Stimulated activated CD4-positive, alpha-beta T cell treated with anti-CD3 and anti-CD28 coated beads, Interleukin-1b, Interleukin-23, amount 100 ng/mL, for 4 hours (primary cell): ENCODE results near the gene DKK2.

Experiments
- DNase-seq, 2 donors: peaks; one replicate each; pipeline ENCODE4 v3.0.0-alpha.2; 2020; ENCODE audit warnings: low read depth in 2 of 2

DKK2 gene

DNA sequence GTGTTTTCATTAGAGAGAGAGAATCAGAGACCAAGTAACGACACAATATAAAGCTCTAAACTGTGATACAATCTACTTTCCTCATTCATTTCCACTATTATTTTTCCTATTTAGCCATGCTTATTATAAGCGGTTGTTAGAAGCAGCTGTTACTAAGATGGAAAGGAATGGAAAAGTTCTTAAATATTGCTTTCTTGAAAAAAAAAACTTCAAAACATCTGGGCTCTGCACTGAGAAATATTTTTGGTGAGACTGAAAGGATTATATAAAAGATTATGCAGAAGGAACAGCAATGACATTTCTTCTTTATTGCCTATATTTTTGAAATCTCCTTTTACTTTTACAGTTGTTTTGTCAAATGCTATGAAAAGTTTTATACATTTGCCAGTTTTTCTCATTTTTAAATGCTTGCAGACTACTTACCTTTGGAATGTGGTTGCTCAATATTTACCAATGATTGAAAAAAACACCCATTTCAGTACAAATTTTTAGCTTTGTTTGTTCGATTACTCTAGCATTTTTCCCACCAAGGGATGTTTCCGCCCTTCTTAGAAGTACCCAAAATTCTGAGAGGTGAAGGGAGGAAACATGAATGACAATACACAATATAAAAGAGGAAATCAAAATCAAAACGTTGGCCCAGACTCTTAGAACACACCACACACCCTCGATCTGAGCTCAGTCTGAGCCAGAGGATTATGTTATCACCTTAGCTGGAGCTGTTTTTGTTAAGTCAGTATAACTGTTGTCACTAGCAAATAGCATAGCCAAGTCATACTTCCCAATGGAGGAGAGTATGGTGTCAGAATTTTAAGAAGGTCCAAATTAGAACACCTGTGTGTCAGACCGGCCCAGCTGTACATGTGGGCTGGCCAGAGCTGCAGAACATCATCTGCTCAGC, 18.4 kb downstream of the DKK2 start:
- no peak for DNase-seq

DNA sequence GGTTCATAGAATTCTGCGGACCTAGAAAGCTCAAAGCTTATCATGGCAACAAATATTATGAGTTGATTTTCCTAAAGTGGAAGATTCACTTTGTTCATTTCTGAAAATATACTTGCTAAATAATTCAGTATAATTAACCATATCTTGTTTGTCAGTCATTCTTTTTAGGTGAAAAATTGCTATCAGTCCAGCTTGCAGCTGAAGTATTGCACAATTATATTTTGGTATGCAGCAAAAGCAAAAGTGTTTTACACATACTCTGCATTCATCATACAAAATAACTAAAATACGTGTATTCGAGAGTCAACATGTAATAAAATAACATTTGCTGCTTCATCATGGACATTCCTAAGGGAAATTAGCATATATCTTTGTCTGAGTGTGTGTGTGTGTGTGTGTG, 24.8 kb downstream of the DKK2 start:
- DNase-seq: no peak

DNA sequence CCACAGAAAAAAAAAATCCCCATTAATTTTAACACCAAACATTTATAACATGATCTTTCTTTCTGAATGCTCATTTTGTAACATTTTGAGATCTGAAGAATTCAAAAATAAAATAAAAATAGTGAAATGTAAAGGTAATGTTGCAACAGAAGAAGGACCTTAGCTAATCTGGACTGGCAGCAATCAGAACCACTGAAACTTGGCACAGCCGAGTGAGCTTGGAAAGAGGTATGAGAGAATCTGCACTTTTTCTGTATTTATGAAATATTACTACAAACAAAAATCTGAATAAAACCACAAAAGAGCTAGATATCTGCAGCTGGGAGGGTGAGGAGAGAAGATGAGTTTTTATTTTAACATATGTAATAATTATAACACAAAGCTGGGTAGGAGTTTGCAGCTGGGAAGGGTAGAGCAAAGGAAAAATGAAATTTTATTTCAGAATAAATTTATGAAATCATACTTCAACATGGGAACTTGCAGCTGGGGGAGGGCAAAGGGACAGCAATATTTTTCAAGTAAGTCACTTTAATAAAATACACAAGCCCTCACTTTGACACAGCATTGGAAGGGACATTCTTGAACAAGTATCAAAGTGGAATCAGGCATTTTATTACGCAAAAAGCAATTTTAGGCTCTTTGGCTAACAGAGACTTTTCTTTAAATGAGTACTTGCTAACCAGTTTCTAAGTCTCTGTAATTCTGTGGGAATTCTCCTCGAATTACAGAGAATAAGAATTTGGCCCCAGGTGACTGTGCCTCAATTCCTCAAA, 26.7 kb downstream of the DKK2 start:
- no peak for DNase-seq

DNA sequence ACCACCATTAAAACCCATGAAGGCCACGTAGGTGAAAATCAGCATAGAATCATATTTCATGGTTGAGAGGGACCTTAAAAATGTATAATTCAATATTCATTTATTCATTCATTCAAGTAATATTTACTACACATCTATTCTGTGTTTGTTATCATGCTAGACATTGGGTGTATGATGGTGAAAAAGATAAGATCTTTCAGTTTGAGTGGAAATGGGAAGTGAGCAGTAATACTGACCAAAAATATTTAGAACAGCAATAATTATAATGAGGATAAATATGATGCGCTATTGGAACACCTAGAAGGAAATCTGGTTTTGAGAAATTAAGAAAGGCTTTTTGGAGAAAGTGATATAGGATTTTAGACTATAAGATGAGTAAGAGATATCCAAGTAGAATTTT, 28.0 kb downstream of the DKK2 start:
- no peak for DNase-seq

DNA sequence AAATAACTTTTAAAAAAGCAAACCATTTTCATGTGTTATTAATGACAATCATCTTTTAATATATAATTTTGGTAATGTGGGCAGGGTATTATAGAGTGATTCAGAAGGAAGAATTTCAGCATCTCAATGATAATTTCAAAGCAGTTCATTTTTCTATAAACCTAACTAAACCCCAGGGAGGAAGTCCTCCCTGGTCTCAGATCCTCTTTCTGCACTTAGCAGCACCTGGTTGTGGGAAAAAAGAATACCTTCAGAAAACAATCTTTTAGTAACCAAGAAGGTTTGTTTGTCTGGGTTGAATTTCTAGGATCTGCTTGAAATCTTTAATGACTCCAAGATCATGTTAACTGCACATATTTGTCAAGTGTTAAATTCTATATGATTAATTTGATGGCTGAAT, 29.9 kb downstream of the DKK2 start:
- DNase-seq: no peak

DNA sequence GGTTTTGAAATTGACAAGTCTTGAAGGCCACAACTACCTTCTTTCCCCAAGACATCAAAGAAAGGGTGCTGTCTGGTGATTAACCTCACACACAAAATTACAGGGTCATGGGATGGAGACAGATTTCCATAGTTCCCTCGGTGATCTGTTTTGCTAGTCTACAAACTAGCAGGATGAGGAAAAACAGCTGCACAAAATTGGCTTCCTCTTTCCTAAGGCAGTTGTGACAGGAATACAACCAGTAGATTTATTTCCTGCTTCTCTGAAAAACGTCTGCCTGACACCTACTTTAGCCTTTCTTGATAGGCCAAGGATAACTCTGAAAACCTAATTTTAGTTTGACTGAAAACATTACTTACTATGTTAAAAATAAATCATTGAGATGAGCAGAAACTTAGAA, 39.6 kb downstream of the DKK2 start:
- DNase-seq: no peak

DNA sequence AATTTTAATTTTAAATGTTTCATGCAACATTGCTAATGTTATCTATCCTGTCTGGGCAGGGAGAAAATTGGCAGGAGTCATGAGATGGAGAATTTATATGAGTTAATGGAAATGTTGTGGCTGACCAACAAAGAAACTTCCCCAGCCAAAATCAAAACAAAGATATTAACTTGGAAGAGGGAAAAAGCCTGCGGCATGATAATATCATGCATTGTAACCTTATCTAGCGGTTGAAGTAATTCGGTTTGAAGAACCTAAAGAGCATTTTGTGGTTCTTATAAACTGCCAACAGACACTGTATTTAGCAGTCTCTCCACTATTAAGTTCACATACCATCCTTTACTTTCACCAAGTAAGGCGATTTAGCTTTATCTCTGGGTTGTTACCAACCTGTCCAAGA, 42.3 kb downstream of the DKK2 start:
- DNase-seq: no peak

DNA sequence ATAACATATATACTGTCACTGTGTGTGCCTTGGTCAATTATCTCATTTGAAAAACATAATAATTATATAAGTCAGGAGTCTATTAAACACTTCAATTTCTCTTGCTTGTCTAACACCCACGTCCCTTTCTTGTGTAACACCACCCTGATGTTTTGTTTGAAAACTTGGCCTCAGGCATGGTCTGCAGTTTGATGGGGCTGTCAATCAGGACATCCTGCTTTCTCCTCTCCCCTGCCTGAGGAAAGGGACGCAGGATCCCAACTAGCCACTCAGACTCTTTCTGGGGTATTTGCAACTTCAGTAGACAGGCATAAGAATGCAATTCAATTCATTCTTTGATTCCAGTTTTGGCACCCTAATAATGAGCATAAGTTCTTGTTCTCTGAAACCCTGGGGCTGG, 48.8 kb downstream of the DKK2 start:
- DNase-seq: no peak

DNA sequence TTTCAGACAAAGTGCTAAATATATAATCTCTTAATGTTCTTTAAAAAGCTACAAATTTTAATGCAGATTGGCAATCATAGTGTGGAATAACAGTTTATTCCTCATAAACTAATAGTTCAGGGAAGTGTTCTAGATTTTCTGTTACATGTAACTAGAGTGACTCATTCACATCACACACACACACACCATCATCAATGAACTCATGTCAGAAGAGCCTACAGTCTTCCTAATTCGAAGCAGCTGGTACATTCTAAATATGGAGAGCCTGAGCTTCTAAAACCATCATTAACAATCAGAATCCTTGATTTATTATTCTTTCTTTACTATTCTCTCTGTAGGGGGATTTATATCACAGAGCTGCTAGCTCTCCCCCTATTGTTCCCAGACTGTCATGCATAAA, 49.6 kb downstream of the DKK2 start:
- no peak for DNase-seq

DNA sequence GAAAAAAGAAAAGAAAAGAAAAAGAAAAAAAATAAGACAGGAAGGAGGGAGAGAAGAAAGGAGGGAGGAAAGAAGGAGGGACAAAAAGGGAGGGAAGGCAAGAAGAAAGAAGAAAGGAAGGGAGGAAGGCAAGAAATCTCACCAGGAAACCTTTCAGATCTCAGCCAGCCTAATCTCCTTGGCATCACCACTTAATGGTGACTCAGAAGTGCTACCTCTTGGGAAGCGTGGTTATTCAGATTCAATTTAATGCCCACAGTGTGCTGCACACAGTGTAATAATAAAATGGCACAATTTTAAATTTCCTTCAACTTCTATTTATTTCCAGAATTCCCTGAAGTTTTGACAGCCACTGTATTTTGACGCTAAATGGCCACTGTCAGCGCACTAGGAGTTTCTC, 50.3 kb downstream of the DKK2 start:
- DNase-seq: no peak

DNA sequence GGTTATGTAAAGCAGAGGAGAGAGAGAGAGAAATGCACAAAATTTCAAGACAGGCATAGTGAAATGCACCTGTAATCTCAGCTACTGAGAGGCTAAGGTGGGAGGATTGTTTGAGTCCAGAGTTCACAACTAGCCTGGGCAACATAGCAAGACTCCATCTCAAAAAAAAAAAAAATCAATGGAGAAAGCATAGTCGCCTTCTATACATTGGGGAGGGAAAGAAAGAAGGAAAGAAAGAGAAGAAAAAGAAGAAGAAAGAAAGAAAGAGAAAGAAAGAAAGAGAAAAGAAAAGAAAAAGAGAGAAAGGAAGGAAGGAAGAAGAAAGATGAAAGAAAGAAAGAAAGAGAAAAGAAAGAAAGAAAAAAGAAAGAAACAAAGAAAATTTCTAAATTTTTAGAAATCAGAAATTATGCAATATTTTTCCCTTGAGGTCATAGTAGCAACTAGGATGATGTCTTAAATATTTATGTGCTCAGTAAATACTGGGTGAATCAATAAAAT, 53.4 kb downstream of the DKK2 start:
- DNase-seq: no peak

DNA sequence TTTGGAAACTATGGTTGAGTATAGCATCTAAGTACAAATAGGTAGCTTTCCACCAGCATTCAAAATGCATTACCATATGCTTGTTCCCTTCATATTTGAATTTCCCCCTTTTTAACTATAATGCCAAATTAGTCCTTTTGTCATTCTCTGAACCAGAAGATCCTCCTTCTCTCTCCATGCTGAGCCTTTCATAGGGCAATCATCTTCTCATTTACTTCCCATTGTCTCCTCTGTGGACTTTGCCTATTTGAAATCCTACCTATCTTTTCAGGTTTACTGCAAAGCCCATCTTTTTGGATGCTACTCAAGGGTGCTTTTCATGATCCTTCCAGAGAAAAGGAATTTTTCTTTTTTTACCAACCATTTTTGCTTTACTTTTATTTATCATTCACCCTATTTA, 54.7 kb downstream of the DKK2 start:
- no peak for DNase-seq

DNA sequence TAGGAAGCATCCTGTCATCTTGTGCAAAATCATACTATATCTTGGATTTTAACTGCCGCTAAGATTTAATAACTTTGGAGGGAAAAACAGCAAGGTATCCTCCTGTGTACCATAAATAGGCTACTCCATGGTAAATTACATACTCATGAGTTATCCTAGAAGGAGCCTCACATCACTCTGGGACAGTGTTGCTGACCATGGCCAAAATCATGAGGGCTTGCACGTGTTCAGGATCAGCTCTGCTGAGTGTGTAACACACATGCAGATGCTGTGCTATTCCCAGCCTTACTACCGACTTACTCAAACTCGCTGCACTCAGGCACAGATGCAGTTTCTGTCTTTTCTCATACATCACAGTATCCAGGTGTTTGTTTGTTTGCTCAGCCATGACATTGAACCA, 56.6 kb downstream of the DKK2 start:
- DNase-seq: no peak

DNA sequence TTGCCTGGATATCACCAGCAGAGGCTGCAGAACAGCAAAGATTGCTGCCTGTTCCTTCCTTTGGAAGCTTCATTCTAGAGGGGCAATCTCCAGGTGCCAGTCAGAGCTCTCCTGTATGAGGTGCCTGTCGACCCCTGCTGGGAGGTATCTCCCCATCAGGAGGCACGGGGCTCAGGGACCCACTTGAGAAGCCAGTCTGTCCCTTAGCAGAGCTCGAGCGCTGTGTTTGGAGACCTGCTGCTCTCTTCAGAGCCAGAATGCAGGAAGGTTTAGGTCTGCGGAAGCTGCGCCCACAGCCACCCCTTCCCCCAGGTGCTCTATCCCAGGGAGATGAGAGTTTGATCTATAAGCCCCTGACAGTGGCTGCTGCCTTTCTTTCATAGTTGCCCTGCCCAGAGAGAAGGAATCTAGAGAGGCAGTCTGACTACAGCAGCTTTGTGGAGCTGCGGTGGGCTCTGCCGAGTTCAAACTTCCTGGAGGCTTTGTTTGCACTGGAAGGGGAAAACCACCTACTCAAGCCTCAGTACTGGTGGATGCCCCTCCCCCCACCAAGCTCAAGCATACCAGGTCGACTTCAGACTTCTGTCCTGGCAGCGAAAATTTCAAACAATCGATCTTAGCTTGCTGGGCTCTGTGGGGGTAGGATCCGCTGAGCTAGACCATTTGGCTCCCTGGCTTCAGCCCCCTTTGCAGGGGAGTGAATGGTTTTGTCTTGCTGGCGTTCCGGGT, 57.9 kb downstream of the DKK2 start:
- DNase-seq: no peak

DNA sequence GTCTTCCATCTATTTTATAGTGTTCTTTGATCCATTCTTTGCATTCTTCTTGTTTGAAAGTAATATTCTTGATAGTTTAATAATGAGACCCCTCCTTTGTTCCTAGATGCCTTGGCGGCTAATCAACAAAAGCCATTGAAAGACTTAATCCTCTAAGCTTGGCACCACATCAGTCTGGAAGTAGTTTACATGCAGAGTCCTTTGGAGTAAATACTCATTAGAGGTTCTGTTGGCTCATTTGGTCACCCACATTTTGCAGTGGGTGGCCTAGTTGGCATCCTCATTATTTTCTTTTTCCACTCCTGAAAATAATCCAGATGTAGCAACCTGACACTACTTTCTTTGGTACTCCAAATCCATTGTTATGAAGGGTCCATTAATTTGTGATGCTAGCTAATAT, 64.5 kb downstream of the DKK2 start:
- no peak for DNase-seq

DNA sequence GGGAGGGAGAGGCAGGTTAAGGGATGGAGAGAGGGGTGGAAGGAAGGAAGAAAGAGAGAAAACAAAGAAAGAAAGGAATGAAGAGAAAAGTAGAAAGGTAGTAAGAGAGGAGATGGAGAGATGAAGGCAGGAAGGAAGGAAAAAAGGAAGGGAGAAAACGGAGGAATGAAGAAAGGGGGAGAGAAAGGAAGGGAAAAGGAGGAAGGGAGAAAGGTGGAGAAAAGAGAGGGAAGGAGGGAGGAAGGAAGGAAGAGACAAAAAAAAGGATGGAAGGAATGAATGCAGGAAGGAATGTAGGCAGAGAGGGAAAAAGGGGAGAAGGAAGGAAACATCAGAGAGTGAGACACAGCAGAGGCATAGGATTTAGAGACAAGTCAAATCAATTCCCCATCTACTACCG, 68.2 kb downstream of the DKK2 start:
- DNase-seq: no peak

DNA sequence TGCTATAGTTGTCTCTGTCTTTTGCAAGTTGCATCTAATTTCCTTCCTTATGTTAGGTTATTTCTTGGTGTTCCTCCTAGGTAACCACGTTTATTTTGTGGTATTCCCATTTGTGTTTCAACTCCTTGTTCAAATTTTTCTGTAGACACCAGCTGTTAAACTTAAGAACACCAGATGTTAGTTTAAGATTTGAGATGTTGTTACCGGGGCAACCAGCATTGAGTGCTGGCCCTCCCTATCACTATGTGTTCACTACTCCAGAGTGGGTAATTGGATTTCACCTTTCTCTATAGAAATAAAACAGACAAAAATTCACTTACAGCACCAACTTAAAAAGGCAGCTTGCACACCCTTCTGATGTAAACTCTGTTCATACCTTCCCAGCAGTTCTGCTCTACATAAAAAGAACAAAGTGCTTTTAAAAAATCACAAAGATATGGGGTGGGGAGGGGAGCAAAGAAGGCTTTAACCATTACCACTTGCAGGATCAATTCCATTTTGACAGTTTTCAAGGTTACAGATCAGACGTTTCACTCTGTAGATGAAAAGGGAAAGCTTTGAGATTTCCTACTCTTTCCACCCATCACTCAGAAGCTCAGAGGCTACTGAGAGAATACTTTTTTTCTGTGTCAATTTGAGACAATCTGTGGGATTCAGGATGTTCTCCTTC, 82.9 kb downstream of the DKK2 start:
- DNase-seq: no peak

DNA sequence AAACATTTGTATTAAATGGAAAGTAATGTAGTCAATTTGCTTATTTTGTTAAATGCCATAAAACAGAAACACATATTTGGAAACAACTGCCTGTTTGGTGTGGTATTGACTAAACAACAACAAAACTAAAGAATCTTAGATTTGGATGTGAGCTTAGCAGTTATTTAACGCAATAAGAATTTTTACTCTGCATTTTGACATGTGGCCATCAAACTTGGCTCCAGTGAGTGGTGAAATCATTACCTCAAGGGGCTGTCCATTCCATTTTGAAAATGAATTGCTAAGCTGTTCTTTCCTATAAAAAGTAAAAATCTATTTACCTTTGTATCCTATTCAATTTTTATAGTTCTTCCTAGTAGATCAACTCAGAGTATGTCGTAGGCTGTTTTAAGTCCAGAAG, 84.2 kb downstream of the DKK2 start:
- DNase-seq: no peak

DNA sequence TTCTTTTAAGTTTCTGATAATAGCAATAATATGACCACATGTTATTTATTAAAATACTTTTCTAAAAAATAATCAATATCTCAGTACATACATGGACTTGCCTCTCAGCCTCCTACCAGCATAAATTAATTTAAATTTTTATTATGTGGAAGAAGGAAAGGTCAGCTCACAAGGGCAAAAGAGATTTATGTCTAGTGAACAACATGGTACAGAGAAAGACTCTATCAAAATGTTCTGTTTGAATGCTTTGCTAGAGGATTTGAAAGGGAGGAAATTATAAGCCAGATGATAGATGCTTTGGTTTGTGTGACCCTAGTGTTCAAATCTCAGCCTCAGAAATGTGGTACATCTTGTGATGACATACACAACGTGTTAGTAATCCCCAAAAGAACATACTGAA, 94.3 kb downstream of the DKK2 start:
- DNase-seq: no peak

DNA sequence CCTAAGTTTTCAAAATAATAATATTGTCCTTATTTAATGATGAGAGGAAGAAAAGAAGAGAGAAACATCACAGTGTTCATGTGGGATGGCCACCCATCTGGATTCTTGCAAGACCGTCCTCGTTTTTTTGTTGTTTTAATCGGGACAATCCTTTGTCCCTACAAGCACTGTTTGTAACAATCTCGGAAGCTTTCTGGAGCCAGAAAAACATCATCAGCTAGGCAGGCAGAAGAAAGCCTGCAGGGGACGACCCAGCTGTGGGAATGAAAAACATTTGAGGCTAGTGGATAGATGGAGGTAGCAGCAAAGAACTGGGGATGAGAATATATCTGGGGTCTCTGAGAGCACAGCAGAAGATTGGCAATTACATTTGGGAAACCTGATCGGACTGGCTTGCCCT, 105.6 kb downstream of the DKK2 start:
- DNase-seq: no peak

DNA sequence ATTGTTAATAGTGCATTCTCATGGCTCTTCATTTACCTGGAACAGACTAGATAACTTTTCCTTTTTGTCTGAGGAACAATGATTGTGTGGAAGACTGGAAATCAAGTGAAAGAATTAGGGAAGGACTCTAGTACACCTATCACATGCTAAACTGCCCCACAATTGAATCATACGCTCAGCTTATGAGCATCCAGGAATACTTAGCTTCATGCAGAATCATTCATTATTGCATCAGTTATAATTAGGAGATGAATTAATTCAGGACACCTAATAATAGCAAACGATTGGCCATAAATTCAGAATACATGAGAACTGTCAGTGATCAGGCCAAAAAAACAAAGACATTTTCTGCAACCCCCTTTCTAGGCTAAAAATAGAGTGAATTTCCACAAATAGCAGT, 106.9 kb downstream of the DKK2 start:
- DNase-seq: no peak

DNA sequence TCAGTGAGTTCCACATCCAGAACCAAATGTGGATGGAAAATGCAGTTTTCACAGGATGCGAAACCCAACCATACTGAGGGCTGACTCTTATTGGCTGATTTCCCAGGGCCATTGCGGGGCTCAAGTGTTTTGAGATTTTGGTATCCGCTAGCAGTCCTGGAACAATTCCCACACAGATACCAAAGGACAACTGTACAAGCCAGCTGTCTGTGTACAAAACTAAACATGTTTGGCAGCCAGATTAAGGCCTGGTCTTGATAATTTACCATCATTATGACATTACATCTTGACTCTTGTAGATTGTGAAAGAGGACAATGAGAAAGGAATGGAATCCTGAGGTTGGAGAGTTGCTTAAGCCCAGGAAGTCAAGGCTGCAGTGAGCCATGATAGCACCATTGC, 121.9 kb downstream of the DKK2 start:
- DNase-seq: no peak
